GM13977 (cell line): ENCODE results near the gene DPF3.

Experiments used
- DNase-seq: peaks from one replicate; pipeline ENCODE4 v3.0.0; 2012; ENCODE audit warnings: low spot score
- CTCF ChIP-seq: IDR thresholded peaks from 2 replicates; pipeline ENCODE4 v1.5.1; 2012; ENCODE audit warnings: mild to moderate bottlenecking, control low read depth; ENCODE audit not compliant: insufficient read depth; ENCODE audit errors: extremely low read depth, missing control alignments
- in situ Hi-C: fragments of 300-500 bp; cut with MboI; formaldehyde crosslinking; loops from one replicate; pipeline ENCODE4 v1.12.0; 2022; ENCODE audit warnings: low sequenced_read_pairs, low pct_unique_long_range_greater_than_20kb, mixed read lengths, inconsistent platforms; ENCODE audit not compliant: unreplicated experiment

DPF3 gene

GRCh38 chr14:72782817-72783216 is 111.1 kb downstream of the DPF3 start:
- no peak for DNase-seq
- in situ Hi-C loops = no loop called here
- TF ChIP-seq CTCF = no peak

GRCh38 chr14:72781561-72782508 is 112.1 kb downstream of the DPF3 start:
- no peak for TF ChIP-seq CTCF
- in situ Hi-C loops = no loop called here
- DNase-seq = no peak

GRCh38 chr14:72780751-72781150 is 113.2 kb downstream of the DPF3 start:
- in situ Hi-C loops = no loop called here
- TF ChIP-seq CTCF = no peak
- no peak for DNase-seq

- TF ChIP-seq CTCF = no peak
- DNase-seq = no peak
- in situ Hi-C loops = no loop called here
Observed at GRCh38 chr14:72779679-72780078, 114.2 kb downstream of the DPF3 start.

GRCh38 chr14:72777636-72778035 is 116.3 kb downstream of the DPF3 start:
- no peak for TF ChIP-seq CTCF
- no peak for DNase-seq
- in situ Hi-C loops = no loop called here

- DNase-seq = no peak
- TF ChIP-seq CTCF = no peak
- in situ Hi-C loops = no loop called here
Observed at GRCh38 chr14:72776701-72777261, 117.1 kb downstream of the DPF3 start.
